ENCODE data around the gene PTGER1. TPM values are rescaled to one million over a fixed set of nuclear protein-coding genes. Genes with fewer than 3 reads are reported as not detected.
A peak's percentile ranks its signal among the peaks of the same experiment; 100 is the strongest.

Gene PTGER1
- total and polyA plus RNA-seq, 9 of the 15 experiments (the other 6 are each of a cell fraction or from before 2014, with no cell fraction given), result 0.06 to 0.36 (median 0.31) TPM; not detected in 5

DNA sequence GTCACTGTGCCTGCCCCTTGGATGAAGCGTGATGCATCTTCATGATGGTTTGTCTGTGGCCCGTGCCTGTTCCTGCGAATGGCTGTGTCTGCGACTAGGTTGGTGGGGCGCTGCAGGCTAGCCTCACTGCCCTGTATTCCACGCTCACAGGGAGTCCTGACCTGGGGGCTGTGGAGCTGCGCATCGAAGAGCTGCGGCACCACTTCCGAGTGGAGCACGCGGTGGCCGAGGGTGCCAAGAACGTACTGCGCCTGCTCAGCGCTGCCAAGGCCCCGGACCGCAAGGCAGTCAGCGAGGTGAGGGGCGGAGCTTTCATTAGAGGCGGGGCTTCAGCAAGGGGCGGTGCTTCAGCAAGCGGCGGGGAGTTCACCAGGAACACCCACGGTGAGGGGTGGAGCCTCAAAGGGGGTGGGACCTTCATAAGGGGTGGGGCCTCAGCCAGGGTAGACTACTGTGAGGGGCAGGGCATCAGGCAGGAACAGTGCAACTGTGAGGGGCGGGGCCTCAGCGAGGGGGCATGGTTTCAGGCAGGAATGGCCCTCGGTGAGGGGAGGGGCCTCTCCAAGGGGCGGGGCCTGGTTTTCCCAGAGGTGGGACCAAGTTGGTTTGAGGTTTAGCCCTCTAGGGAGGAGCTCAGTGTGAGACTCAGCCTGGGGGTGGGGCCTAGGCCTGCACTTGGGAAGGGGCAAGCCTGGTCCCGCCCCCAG, 24.8 kb downstream of the PTGER1 start (continued):
- TF ChIP-seq, protein P1, sequence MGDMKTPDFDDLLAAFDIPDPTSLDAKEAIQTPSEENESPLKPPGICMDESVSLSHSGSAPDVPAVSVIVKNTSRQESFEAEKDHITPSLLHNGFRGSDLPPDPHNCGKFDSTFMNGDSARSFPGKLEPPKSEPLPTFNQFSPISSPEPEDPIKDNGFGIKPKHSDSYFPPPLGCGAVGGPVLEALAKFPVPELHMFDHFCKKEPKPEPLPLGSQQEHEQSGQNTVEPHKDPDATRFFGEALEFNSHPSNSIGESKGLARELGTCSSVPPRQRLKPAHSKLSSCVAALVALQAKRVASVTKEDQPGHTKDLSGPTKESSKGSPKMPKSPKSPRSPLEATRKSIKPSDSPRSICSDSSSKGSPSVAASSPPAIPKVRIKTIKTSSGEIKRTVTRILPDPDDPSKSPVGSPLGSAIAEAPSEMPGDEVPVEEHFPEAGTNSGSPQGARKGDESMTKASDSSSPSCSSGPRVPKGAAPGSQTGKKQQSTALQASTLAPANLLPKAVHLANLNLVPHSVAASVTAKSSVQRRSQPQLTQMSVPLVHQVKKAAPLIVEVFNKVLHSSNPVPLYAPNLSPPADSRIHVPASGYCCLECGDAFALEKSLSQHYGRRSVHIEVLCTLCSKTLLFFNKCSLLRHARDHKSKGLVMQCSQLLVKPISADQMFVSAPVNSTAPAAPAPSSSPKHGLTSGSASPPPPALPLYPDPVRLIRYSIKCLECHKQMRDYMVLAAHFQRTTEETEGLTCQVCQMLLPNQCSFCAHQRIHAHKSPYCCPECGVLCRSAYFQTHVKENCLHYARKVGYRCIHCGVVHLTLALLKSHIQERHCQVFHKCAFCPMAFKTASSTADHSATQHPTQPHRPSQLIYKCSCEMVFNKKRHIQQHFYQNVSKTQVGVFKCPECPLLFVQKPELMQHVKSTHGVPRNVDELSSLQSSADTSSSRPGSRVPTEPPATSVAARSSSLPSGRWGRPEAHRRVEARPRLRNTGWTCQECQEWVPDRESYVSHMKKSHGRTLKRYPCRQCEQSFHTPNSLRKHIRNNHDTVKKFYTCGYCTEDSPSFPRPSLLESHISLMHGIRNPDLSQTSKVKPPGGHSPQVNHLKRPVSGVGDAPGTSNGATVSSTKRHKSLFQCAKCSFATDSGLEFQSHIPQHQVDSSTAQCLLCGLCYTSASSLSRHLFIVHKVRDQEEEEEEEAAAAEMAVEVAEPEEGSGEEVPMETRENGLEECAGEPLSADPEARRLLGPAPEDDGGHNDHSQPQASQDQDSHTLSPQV (IDR thresholded peaks at IDR 0.05), result peak; percentile 96
- no peak for TF ChIP-seq KLF16 (IDR thresholded peaks at IDR 0.05)
- TF ChIP-seq, protein P2, sequence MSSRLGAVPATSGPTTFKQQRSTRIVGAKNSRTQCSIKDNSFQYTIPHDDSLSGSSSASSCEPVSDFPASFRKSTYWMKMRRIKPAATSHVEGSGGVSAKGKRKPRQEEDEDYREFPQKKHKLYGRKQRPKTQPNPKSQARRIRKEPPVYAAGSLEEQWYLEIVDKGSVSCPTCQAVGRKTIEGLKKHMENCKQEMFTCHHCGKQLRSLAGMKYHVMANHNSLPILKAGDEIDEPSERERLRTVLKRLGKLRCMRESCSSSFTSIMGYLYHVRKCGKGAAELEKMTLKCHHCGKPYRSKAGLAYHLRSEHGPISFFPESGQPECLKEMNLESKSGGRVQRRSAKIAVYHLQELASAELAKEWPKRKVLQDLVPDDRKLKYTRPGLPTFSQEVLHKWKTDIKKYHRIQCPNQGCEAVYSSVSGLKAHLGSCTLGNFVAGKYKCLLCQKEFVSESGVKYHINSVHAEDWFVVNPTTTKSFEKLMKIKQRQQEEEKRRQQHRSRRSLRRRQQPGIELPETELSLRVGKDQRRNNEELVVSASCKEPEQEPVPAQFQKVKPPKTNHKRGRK (tag; IDR thresholded peaks at IDR 0.05), result no peak
- no peak for TF ChIP-seq FOXA1 (IDR thresholded peaks at IDR 0.05; ENCODE audit: borderline replicate concordance)
- TF ChIP-seq, protein P3, sequence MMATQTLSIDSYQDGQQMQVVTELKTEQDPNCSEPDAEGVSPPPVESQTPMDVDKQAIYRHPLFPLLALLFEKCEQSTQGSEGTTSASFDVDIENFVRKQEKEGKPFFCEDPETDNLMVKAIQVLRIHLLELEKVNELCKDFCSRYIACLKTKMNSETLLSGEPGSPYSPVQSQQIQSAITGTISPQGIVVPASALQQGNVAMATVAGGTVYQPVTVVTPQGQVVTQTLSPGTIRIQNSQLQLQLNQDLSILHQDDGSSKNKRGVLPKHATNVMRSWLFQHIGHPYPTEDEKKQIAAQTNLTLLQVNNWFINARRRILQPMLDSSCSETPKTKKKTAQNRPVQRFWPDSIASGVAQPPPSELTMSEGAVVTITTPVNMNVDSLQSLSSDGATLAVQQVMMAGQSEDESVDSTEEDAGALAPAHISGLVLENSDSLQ (IDR thresholded peaks at IDR 0.05), result peak; percentile 79
- TF ChIP-seq, protein P4, sequence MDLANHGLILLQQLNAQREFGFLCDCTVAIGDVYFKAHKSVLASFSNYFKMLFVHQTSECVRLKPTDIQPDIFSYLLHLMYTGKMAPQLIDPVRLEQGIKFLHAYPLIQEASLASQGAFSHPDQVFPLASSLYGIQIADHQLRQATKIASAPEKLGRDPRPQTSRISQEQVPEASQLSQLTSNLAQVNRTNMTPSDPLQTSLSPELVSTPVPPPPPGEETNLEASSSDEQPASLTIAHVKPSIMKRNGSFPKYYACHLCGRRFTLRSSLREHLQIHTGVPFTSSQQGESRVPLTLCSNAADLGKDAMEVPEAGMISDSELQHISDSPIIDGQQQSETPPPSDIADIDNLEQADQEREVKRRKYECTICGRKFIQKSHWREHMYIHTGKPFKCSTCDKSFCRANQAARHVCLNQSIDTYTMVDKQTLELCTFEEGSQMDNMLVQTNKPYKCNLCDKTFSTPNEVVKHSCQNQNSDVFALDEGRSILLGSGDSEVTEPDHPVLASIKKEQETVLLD (IDR thresholded peaks at IDR 0.05), result 0 out of 2 replicates have a peak, but pooled peaks have one; percentile 58
- no peak for TF ChIP-seq TRIM28 (IDR thresholded peaks at IDR 0.05)
- TF ChIP-seq GABPB1 (CRISPR knock-in tag; IDR thresholded peaks at IDR 0.05), result 0 out of 2 replicates have a peak, but pooled peaks have one; percentile 15
- no peak for TF ChIP-seq SMAD3 (CRISPR knock-in tag; conservative IDR thresholded peaks at IDR 0.05)
- TF ChIP-seq CBX2 (IDR thresholded peaks at IDR 0.05; ENCODE audit: insufficient read depth, low read length, poor library complexity, severe bottlenecking), result no peak
- TF ChIP-seq POLR2G (IDR thresholded peaks at IDR 0.05; ENCODE audit: low read depth, low read length), result peak; percentile 65
- no peak for TF ChIP-seq ZNF77 (CRISPR knock-in tag; IDR thresholded peaks at IDR 0.05)
- TF ChIP-seq SETDB1 (IDR thresholded peaks at IDR 0.05; ENCODE audit: low read length), result peak; percentile 45
- TF ChIP-seq CREM (IDR thresholded peaks at IDR 0.05; ENCODE audit: low read depth), result peak; percentile 13; the same call in 1 of the 2 replicates
- TF ChIP-seq CXXC5 (CRISPR knock-in tag; IDR thresholded peaks at IDR 0.05), result peak; percentile 25; the same call in 1 of the 2 replicates
- TF ChIP-seq, protein P5, sequence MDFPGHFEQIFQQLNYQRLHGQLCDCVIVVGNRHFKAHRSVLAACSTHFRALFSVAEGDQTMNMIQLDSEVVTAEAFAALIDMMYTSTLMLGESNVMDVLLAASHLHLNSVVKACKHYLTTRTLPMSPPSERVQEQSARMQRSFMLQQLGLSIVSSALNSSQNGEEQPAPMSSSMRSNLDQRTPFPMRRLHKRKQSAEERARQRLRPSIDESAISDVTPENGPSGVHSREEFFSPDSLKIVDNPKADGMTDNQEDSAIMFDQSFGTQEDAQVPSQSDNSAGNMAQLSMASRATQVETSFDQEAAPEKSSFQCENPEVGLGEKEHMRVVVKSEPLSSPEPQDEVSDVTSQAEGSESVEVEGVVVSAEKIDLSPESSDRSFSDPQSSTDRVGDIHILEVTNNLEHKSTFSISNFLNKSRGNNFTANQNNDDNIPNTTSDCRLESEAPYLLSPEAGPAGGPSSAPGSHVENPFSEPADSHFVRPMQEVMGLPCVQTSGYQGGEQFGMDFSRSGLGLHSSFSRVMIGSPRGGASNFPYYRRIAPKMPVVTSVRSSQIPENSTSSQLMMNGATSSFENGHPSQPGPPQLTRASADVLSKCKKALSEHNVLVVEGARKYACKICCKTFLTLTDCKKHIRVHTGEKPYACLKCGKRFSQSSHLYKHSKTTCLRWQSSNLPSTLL (IDR thresholded peaks at IDR 0.05), result peak; percentile 94
- peak; percentile 15; the same call in 1 of the 2 replicates for TF ChIP-seq CHD2 (IDR thresholded peaks at IDR 0.05; ENCODE audit: low read depth, low read length)
- peak in 1 of 2 experiments; percentile 50; a peak in 2 of 4 replicates for TF ChIP-seq MAZ (CRISPR knock-in tag; conservative IDR thresholded peaks at IDR 0.05 in 1 of 2, IDR thresholded peaks at IDR 0.05 in 1 of 2)
